Endothelial cell of umbilical vein (primary cell): ENCODE measurements around the gene KIF6.

Experiments
- CTCF ChIP-seq, 2 donors: IDR thresholded peaks; 1 replicate in 1 of 2; 2 replicates in 1 of 2; pipeline ENCODE4 v1.5.1; 2011; ENCODE audit warnings: low read length in 2 of 2, mild to moderate bottlenecking in 2 of 2, moderate library complexity in 2 of 2, control low read depth in 1 of 2, inconsistent platforms in 1 of 2, low read depth in 1 of 2; ENCODE audit not compliant: insufficient read depth in 1 of 2; ENCODE audit errors: extremely low read depth in 1 of 2
- MAX ChIP-seq: IDR thresholded peaks from 2 replicates; pipeline ENCODE4 v1.6.1; 2011; ENCODE audit not compliant: insufficient read depth, insufficient read length
- MYC ChIP-seq: IDR thresholded peaks from one replicate; pipeline ENCODE4 v1.6.1; 2011; ENCODE audit warnings: mild to moderate bottlenecking, low read depth, low read length
- POLR2A ChIP-seq: IDR thresholded peaks from 2 replicates; pipeline ENCODE4 v1.6.1; 2012; ENCODE audit warnings: low read depth, mild to moderate bottlenecking, control low read depth, low read length
- POLR2AphosphoS5 ChIP-seq: IDR thresholded peaks from 2 replicates; pipeline ENCODE4 v1.6.1; 2012; ENCODE audit warnings: low read depth, mild to moderate bottlenecking, control low read depth, low read length, moderate library complexity; ENCODE audit not compliant: insufficient read depth

GRCh38 chr6:39550191-39550590 lies 175.0 kb downstream of the KIF6 start:
- no peak for TF ChIP-seq POLR2AphosphoS5
- TF ChIP-seq CTCF (IDR thresholded peaks at IDR 0.05; ENCODE audit: extremely low read depth in 1 of 2, insufficient read depth in 1 of 2, low read depth in 1 of 2, low read length in 2 of 2) = no peak
- TF ChIP-seq MAX = no peak
- no peak for TF ChIP-seq MYC
- TF ChIP-seq POLR2A = no peak
